Mesenteric fat pad (tissue), 1 donor: Measurements from ENCODE around the gene ZBTB9. TPM values are rescaled to one million over a fixed set of nuclear protein-coding genes. Genes with fewer than 3 reads are reported as not detected.

Experiments used
- microRNA-seq: library from miRNA; unstranded; fragments of <30 nt; microRNA quantifications from one replicate; pipeline ENCODE4 v1.2.0, GENCODE V29; 2020; ENCODE audit warnings: borderline number of aligned reads
- total RNA-seq: library from RNA; stranded (reverse); fragmentation: NEBNext Ultra II Directional; extraction: Animal tissue kit (Norgen Biotek cat#: 25700); gene quantifications from one replicate; pipeline ENCODE4 v1.2.1, GENCODE V29; 2021
- donor health status: DM: yes; HTN: yes; CAD: no.

The ZBTB9 gene
- total RNA-seq, 1 donor from 2014 or later = 4.6 TPM

Small RNAs within 50 kb of the gene (microRNA-seq; reads per million reads assigned to microRNA genes)
- not detected for gene MIR5004

Other genes with a start within 250 kb of the ZBTB9 start
- gene HSD17B8, start 249.9 kb upstream of the ZBTB9 start, total RNA-seq = 5.3 TPM
- gene RING1, start 246.1 kb upstream of the ZBTB9 start, total RNA-seq = 32.6 TPM
- 39.8 TPM for gene VPS52, start 182.7 kb upstream of the ZBTB9 start, total RNA-seq
- gene RPS18, start 182.5 kb upstream of the ZBTB9 start, total RNA-seq = 1,776 TPM
- 10.7 TPM for gene B3GALT4, start 177.5 kb upstream of the ZBTB9 start, total RNA-seq
- 48.9 TPM for gene WDR46, start 165.3 kb upstream of the ZBTB9 start, total RNA-seq
- gene PFDN6, start 165.0 kb upstream of the ZBTB9 start, total RNA-seq = 34.8 TPM
- gene RGL2, start 155.6 kb upstream of the ZBTB9 start, total RNA-seq = 56.2 TPM
- gene TAPBP, start 140.5 kb upstream of the ZBTB9 start, total RNA-seq = 77.9 TPM
- gene ZBTB22, start 136.8 kb upstream of the ZBTB9 start, total RNA-seq = 12.1 TPM
- gene DAXX, start 131.6 kb upstream of the ZBTB9 start, total RNA-seq = 41.7 TPM
- gene KIFC1, start 62.8 kb upstream of the ZBTB9 start, total RNA-seq = 0.19 TPM
- gene PHF1, start 43.6 kb upstream of the ZBTB9 start, total RNA-seq = 42.5 TPM
- 103 TPM for gene CUTA, start 36.5 kb upstream of the ZBTB9 start, total RNA-seq
- 14.1 TPM for gene SYNGAP1, start 34.5 kb upstream of the ZBTB9 start, total RNA-seq
- gene BAK1, start 125.7 kb downstream of the ZBTB9 start, total RNA-seq = 15.2 TPM
- 18.5 TPM for gene ITPR3, start 166.7 kb downstream of the ZBTB9 start, total RNA-seq